Neural crest cell (in vitro differentiated cells): ENCODE measurements around the gene S100A4. TPM values are rescaled to one million over a fixed set of nuclear protein-coding genes. Genes with fewer than 3 reads are reported as not detected.

ENCODE experiments used
- DNase-seq: peaks from one replicate; pipeline ENCODE4 v3.0.0; 2021; ENCODE audit warnings: low read depth, mixed read lengths, low spot score
- H3K27ac Mint-ChIP-seq: one replicate; pipeline ENCODE4 v1.8.0; 2021; ENCODE audit warnings: mild to moderate bottlenecking, mixed read lengths; ENCODE audit not compliant: unreplicated experiment
- H3K27me3 Mint-ChIP-seq: 2 replicates; pipeline ENCODE4 v1.8.0; 2021; ENCODE audit warnings: low read depth, mild to moderate bottlenecking, mixed read lengths
- H3K36me3 Mint-ChIP-seq: 2 replicates; pipeline ENCODE4 v1.8.0; 2021; ENCODE audit warnings: low read depth, mild to moderate bottlenecking, mixed read lengths
- H3K4me1 Mint-ChIP-seq: 2 replicates; pipeline ENCODE4 v1.8.0; 2021; ENCODE audit warnings: mixed read lengths
- H3K4me3 Mint-ChIP-seq: one replicate; pipeline ENCODE4 v1.8.0; 2021; ENCODE audit warnings: mild to moderate bottlenecking, mixed read lengths
- H3K9me3 Mint-ChIP-seq: 2 replicates; pipeline ENCODE4 v1.8.0; 2021; ENCODE audit warnings: mixed read lengths
- CTCF ChIP-seq: fragments of 200-600 bp; sonication (generic); conservative IDR thresholded peaks from 2 replicates; pipeline ENCODE4 v1.5.0; 2021; ENCODE audit warnings: antibody characterized with exemption, mild to moderate bottlenecking
- total RNA-seq: library from RNA; stranded (reverse); gene quantifications from 2 replicates; pipeline ENCODE4 v1.2.1, GENCODE V29; 2021

The S100A4 gene
- total RNA-seq, 1 donor from 2014 or later, result 11.7 TPM

- peak overlapping the region; percentile 83 for H3K27ac Mint-ChIP-seq
Measured at GRCh38 chr1:153515504-153516394, 29.9 kb downstream of the S100A4 start.

GRCh38 chr1:153513666-153514065 is 31.9 kb downstream of the S100A4 start:
- H3K27ac Mint-ChIP-seq, result peak overlapping the region; percentile 89
- H3K9me3 Mint-ChIP-seq, result no peaks in the 10 kb centered on the region
- H3K27me3 Mint-ChIP-seq, result no peaks in the 10 kb centered on the region
- H3K36me3 Mint-ChIP-seq, result no peaks in the 10 kb centered on the region
- DNase-seq, result no peak
- H3K4me3 Mint-ChIP-seq, result no peak overlapping the region
- H3K4me1 Mint-ChIP-seq, result peaks cover 9% of the 10 kb centered on the region
- TF ChIP-seq CTCF, result no peak

More at GRCh38 chr1:153515504-153516394, 29.9 kb downstream of the S100A4 start:
- DNase-seq, result no peak
- TF ChIP-seq CTCF, result no peak
- Mint-ChIP-seq H3K9me3 (no peaks in the 10 kb centered on the region), H3K27me3 (no peaks in the 10 kb centered on the region), H3K4me1 (peaks cover 13% of the 10 kb centered on the region), H3K36me3 (no peaks in the 10 kb centered on the region), H3K4me3 (no peak overlapping the region)

- Mint-ChIP-seq H3K36me3 (no peaks in the 10 kb centered on the region), H3K4me3 (no peak overlapping the region), H3K27ac (no peak overlapping the region), H3K27me3 (no peaks in the 10 kb centered on the region), H3K9me3 (no peaks in the 10 kb centered on the region), H3K4me1 (peaks cover 6% of the 10 kb centered on the region)
- DNase-seq, result no peak
- TF ChIP-seq CTCF, result no peak
Measured at GRCh38 chr1:153513023-153513422, 32.6 kb downstream of the S100A4 start.

GRCh38 chr1:153510984-153511410 is 34.6 kb downstream of the S100A4 start:
- Mint-ChIP-seq H3K36me3 (no peaks in the 10 kb centered on the region), H3K9me3 (no peaks in the 10 kb centered on the region), H3K27me3 (no peaks in the 10 kb centered on the region), H3K4me1 (peaks cover 6% of the 10 kb centered on the region), H3K27ac (no peak overlapping the region), H3K4me3 (no peak overlapping the region)
- TF ChIP-seq CTCF, result peak; percentile 92
- DNase-seq, result peak; percentile 90

GRCh38 chr1:153509729-153510354 is 35.8 kb downstream of the S100A4 start:
- Mint-ChIP-seq H3K27ac (no peak overlapping the region), H3K9me3 (no peaks in the 10 kb centered on the region), H3K4me3 (no peak overlapping the region), H3K27me3 (no peaks in the 10 kb centered on the region), H3K4me1 (peaks cover 6% of the 10 kb centered on the region), H3K36me3 (no peaks in the 10 kb centered on the region)
- peak; percentile 60 for DNase-seq
- peak; percentile 71 for TF ChIP-seq CTCF
